Esophagus squamous epithelium (tissue), 5 donors: ENCODE data around the gene APH1B. TPM values are rescaled to one million over a fixed set of nuclear protein-coding genes. Genes with fewer than 3 reads are reported as not detected.
A peak's percentile ranks its signal among the peaks of the same experiment; 100 is the strongest.

Experiments
- DNase-seq: peaks from one replicate; lab custom pipeline; 2025; lab: John Stamatoyannopoulos, UW
- H3K27ac ChIP-seq, 4 donors: fragments of 200-600 bp; sonication (generic); one replicate each; pipeline ENCODE4 v1.5.1; 2016 to 2019; ENCODE audit warnings: mild to moderate bottlenecking in 1 of 4
- H3K27me3 ChIP-seq, 4 donors: fragments of 200-600 bp; sonication (generic); 1 replicate in 3 of 4; 2 replicates in 1 of 4; pipeline versions ENCODE4 v1.5.1 to v1.6.0; 2017 to 2021; ENCODE audit warnings: antibody characterized with exemption in 1 of 4
- H3K36me3 ChIP-seq, 3 donors: fragments of 200-600 bp; sonication (generic); one replicate each; pipeline ENCODE4 v1.5.1; 2016 to 2019
- H3K4me1 ChIP-seq, 3 donors: fragments of 200-600 bp; sonication (generic); one replicate each; pipeline ENCODE4 v1.5.1; 2017 to 2019
- H3K4me3 ChIP-seq, 4 donors: fragments of 200-600 bp; sonication (generic); 1 replicate in 3 of 4; 2 replicates in 1 of 4; pipeline ENCODE4 v1.5.1; 2016 to 2019; ENCODE audit warnings: mild to moderate bottlenecking in 2 of 4, moderate library complexity in 1 of 4
- H3K9me3 ChIP-seq, 3 donors: fragments of 200-600 bp; sonication (generic); one replicate each; pipeline ENCODE4 v1.5.1; 2016 to 2019
- POLR2A ChIP-seq, 4 donors: fragments of 450-650 bp; IDR thresholded peaks; one replicate each; pipeline ENCODE4 v1.6.1; 2017; ENCODE audit warnings: antibody characterized with exemption in 4 of 4, mild to moderate bottlenecking in 4 of 4, moderate library complexity in 3 of 4
- WGBS, 2 donors: methylation state at CpG; one replicate each; pipeline ENCODE4 v1.1.5; 2018; 5-methylcytosine and 5-hydroxymethylcytosine counted together
- intact Hi-C: fragments of 100-400 bp; cut with DNase I; formaldehyde crosslinking; loops from one replicate; pipeline ENCODE4 v1.15.0; 2022
- total RNA-seq, 4 donors: library from RNA; depleted of rRNA; stranded (reverse); fragments of >200 nt; gene quantifications; one replicate each; pipeline ENCODE4 v1.1.0, GENCODE V29; 2016
- TF ChIP-seq, protein P1 (sequence below), 6 experiments: fragments of 450-650 bp in 4 of 6; fragments of 200-600 bp in 2 of 6; sonication (generic) in 2 of 6; IDR thresholded peaks; one replicate each; pipeline ENCODE4 v1.5.1; 2016 to 2019; ENCODE audit warnings: antibody characterized with exemption in 6 of 6, mild to moderate bottlenecking in 4 of 6, moderate library complexity in 4 of 6
- donor health status: DM: yes; HTN: yes; CAD: no.

APH1B gene
- total RNA-seq, 4 donors from 2014 or later, result 0.53 to 7.8 (median 3.3) TPM

- DNase-seq, result no peak
- TF ChIP-seq, protein P1, sequence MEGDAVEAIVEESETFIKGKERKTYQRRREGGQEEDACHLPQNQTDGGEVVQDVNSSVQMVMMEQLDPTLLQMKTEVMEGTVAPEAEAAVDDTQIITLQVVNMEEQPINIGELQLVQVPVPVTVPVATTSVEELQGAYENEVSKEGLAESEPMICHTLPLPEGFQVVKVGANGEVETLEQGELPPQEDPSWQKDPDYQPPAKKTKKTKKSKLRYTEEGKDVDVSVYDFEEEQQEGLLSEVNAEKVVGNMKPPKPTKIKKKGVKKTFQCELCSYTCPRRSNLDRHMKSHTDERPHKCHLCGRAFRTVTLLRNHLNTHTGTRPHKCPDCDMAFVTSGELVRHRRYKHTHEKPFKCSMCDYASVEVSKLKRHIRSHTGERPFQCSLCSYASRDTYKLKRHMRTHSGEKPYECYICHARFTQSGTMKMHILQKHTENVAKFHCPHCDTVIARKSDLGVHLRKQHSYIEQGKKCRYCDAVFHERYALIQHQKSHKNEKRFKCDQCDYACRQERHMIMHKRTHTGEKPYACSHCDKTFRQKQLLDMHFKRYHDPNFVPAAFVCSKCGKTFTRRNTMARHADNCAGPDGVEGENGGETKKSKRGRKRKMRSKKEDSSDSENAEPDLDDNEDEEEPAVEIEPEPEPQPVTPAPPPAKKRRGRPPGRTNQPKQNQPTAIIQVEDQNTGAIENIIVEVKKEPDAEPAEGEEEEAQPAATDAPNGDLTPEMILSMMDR (IDR thresholded peaks at IDR 0.05), result no peak
- TF ChIP-seq POLR2A (IDR thresholded peaks at IDR 0.05), result no peak
- H3K9me3 ChIP-seq, result no peaks in the 10 kb centered on the region
- intact Hi-C loops, result no loop called here
- no peak overlapping the region for H3K4me3 ChIP-seq
- no peaks in the 10 kb centered on the region for H3K27me3 ChIP-seq
- no peaks in the 10 kb centered on the region for H3K36me3 ChIP-seq
- H3K27ac ChIP-seq, result peak overlapping the region in 2 of 4 donors; percentile 6 to 19
- H3K4me1 ChIP-seq, result peaks cover 19 to 83% (median 43%) of the 10 kb centered on the region in 3 donors
Measured at GRCh38 chr15:63238171-63238570, 39.2 kb upstream of the APH1B start.

DNA sequence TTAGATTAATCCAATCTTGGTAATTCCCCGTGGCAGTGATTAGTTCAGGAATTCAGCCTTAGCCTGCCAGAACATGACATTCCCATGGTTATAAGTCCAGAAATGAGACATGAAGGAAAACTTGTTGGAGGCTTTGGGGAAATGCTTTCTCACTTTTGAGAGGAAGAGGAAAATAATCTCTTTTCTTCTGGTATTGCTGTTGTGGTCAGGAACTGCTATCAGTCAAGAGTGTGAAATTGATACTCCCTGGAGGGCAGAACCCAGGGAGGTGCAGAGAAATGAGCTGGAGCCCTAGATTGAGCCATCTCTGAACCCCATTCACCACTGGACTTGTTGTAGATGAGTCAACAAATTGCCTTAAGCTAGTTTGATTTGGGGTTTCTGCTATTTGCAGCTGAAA, 38.6 kb upstream of the APH1B start:
- Histone ChIP-seq H3K27me3 (no peaks in the 10 kb centered on the region), H3K9me3 (no peaks in the 10 kb centered on the region), H3K27ac (peak overlapping the region in 3 of 4 donors; percentile 6 to 60 (median 19)), H3K4me3 (no peak overlapping the region), H3K4me1 (peaks cover 18 to 83% (median 42%) of the 10 kb centered on the region in 3 donors), H3K36me3 (no peaks in the 10 kb centered on the region)
- DNase-seq, result no peak
- 0 to 13% methylated on average over 1 of the region's 1 CpG for WGBS, 2 donors
- TF ChIP-seq POLR2A (IDR thresholded peaks at IDR 0.05), result no peak
- TF ChIP-seq, protein P1 (IDR thresholded peaks at IDR 0.05), result no peak
- intact Hi-C loops, result no loop called here

- Histone ChIP-seq H3K9me3 (no peaks in the 10 kb centered on the region), H3K27ac (no peak overlapping the region), H3K36me3 (no peaks in the 10 kb centered on the region), H3K27me3 (no peaks in the 10 kb centered on the region), H3K4me3 (no peak overlapping the region), H3K4me1 (peaks cover 15 to 83% (median 36%) of the 10 kb centered on the region in 3 donors)
- TF ChIP-seq, protein P1 (IDR thresholded peaks at IDR 0.05), result no peak
- TF ChIP-seq POLR2A (IDR thresholded peaks at IDR 0.05), result no peak
- 40 to 41% methylated on average over 3 of the region's 3 CpGs for WGBS, 2 donors
- DNase-seq, result no peak
- intact Hi-C loops, result no loop called here
Measured at GRCh38 chr15:63240109-63240508, 37.3 kb upstream of the APH1B start.

GRCh38 chr15:63241316-63241715, 36.1 kb upstream of the APH1B start:
- no peak for TF ChIP-seq POLR2A (IDR thresholded peaks at IDR 0.05)
- TF ChIP-seq, protein P1 (IDR thresholded peaks at IDR 0.05), result no peak
- peaks cover 16 to 82% (median 44%) of the 10 kb centered on the region in 3 donors for H3K4me1 ChIP-seq
- 96 to 100% methylated on average over 1 of the region's 1 CpG for WGBS, 2 donors

DNA sequence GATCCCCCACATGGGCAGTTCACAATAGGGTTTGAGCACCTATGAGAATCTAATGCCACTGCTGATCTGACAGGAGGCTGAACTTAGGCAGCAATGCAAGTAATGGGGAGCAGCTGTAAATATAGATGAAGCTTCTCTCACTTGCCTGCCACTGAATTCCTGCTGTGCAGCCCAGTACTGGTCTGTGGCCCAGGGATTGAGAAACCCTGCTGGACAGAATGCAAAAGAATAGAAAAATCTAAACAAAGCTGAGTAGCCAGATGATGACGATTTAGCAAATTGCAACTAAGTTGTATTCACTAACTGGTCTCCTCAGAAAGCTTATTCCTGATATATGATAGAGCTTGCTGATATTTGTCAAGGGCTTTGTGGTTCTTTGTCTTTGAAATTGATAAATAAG, 34.3 kb upstream of the APH1B start:
- H3K27me3 ChIP-seq, result no peaks in the 10 kb centered on the region
- H3K4me3 ChIP-seq, result no peak overlapping the region
- WGBS, 2 donors, result 69 to 72% methylated on average over 1 of the region's 1 CpG
- H3K9me3 ChIP-seq, result no peaks in the 10 kb centered on the region
- DNase-seq, result no peak
- no peaks in the 10 kb centered on the region for H3K36me3 ChIP-seq
- TF ChIP-seq, protein P1 (IDR thresholded peaks at IDR 0.05), result peak in 1 of 6 experiments; percentile 6
- no peak for TF ChIP-seq POLR2A (IDR thresholded peaks at IDR 0.05)
- peaks cover 16 to 90% (median 56%) of the 10 kb centered on the region in 3 donors for H3K4me1 ChIP-seq
- intact Hi-C loops, result no loop called here
- peak overlapping the region; percentile 45 to 76 (median 71) for H3K27ac ChIP-seq

More at GRCh38 chr15:63241316-63241715, 36.1 kb upstream of the APH1B start:
- no peaks in the 10 kb centered on the region for H3K27me3 ChIP-seq
- no peak overlapping the region for H3K4me3 ChIP-seq
- intact Hi-C loops, result no loop called here
- no peak for DNase-seq
- H3K36me3 ChIP-seq, result no peaks in the 10 kb centered on the region
- no peak overlapping the region for H3K27ac ChIP-seq
- no peaks in the 10 kb centered on the region for H3K9me3 ChIP-seq
